EH (cell line): ENCODE measurements around the gene KLLN.
"Not testable (repeated sequence)": the region's sequence is repeated elsewhere in the genome, so short reads cannot be mapped to it uniquely, and the experiment has no call there.

Experiments
- DNase-seq: peaks from one replicate; pipeline ENCODE4 v3.0.0-alpha.2; 2015; ENCODE audit warnings: low read depth

The KLLN gene, protein sequence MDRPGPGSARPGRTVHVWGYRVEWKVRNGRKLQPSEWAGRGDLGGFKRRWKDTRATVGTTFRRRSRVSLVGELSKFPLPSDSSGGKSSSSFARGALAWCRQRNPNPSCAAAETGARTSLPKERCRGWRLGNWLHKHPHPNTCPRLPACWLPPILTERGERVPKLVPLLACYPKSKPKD

DNA sequence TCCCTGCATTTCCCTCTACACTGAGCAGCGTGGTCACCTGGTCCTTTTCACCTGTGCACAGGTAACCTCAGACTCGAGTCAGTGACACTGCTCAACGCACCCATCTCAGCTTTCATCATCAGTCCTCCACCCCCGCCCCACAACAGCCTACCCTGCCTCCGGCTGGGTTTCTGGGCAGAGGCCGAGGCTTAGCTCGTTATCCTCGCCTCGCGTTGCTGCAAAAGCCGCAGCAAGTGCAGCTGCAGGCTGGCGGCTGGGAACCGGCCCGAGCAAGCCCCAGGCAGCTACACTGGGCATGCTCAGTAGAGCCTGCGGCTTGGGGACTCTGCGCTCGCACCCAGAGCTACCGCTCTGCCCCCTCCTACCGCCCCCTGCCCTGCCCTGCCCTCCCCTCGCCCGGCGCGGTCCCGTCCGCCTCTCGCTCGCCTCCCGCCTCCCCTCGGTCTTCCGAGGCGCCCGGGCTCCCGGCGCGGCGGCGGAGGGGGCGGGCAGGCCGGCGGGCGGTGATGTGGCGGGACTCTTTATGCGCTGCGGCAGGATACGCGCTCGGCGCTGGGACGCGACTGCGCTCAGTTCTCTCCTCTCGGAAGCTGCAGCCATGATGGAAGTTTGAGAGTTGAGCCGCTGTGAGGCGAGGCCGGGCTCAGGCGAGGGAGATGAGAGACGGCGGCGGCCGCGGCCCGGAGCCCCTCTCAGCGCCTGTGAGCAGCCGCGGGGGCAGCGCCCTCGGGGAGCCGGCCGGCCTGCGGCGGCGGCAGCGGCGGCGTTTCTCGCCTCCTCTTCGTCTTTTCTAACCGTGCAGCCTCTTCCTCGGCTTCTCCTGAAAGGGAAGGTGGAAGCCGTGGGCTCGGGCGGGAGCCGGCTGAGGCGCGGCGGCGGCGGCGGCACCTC is at the start of gene KLLN, which contains the start of gene PTEN:
Gene KLLN (minus strand): TSS at position 481 of the 891 bp plus-strand sequence. CDS start 1,046 bp downstream, outside the sequence.
Gene PTEN (plus strand): TSS at position 573 of the 891 bp plus-strand sequence. CDS start 845 bp downstream, outside the sequence.
- peak; percentile 92 for DNase-seq

DNA sequence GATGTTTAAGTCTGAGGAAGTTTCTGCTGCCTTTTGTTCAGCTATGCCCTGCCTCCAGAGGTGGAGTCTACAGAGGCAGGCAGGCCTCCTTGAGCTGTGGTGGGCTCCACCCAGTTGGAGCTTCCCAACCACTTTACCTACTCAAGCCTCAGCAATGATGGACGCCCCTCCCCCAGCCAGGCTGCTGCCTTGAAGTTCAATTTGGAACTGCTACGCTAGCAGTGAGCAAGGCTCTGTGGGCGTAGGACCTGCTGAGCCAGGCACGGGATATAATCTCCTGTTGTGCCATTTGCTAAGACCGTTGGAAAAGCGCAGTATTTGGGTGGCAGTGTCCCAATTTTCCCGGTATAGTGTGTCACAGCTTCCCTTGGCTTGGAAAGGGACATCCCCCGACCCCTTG is 40.1 kb upstream of the KLLN start:
- not testable (repeated sequence) for DNase-seq

DNA sequence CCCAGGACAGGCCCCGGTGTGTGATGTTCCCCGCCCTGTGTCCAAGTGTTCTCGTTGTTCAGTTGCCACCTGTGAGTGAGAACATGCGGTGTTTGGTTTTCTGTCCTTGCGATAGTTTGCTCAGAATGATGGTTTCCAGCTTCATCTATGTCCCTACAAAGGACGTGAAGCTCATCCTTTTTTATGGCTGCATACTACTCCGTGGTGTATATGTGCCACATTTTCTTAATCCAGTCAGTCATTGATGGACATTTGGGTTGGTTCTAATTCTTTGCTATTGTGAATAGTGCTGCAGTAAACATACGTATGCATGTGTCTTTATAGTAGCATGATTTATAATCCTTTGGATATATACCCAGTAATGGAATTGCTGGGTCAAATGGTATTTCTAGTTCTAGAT is 34.6 kb upstream of the KLLN start:
- not testable (repeated sequence) for DNase-seq

DNA sequence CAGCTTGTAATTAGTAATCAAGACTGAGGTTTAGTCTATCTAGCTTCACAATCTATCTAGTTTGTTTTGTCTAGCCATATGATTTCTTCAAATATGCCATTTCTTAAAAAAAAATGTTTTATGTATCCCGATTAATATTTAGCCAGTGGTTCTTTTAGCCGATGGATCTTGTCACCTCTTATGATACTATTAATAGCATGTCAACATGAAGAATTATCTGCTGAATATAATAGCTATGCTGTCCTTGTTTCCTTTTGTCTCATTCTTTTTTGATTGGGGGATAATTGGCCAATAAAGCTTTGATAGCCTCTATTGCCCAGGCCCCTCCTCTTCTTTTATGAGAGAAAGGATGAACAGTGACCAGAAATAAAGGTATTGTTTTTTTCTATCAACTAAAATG is 32.9 kb upstream of the KLLN start:
- DNase-seq: no peak

DNA sequence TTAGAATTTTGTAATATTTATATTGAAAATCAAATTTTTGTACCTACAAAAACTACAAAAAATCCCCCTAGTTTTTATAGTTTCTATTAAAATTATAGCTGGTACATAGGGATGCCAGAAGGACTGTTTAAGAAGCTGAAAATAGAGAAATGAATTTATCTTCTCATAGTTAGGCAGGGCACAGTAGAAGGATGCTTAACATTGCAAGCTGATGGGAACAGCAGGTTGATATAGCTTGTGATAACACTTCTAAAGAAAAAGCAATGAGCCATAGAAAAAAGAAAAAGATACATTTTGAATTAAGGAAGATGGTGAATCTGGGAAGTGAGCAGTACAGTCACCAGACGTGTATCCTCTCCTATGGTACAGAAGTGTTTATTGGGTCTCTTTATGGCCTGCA is 32.1 kb upstream of the KLLN start:
- DNase-seq: no peak

DNA sequence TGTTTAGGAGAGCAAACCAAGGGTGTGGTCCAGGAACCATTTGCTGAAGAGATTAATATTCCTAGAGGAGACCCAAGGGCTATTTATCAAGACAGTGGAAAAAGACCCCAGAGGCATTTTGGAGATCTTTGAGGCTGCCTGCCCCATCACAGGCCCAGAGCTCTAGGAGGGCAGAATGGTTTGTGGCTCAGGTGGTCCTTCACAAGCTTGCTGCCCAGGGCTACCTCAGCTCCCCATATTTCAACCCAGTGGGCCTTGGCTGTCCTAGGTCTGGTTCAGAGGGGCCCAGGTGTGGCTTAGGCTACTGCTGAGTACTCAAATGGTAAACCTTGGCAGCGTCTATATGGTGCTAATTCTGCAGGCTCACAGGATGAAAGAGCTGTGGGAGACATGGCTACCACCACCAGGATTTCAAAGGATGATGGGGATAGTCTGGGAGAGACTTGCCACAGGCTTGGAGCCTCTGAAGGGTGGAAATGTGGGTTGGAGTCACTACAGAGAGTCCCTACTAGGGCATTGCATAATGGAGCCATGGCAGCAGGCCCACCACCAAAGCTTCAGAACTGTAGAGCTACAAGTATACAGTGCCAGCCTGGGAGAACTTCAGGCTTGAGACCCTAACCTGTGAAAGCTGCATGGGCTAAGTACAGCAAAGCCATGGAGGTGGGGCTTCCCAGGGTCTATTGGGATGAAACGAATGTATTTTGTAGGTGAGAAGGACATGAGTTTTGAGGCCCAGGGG is 24.4 kb upstream of the KLLN start:
- DNase-seq: no peak

DNA sequence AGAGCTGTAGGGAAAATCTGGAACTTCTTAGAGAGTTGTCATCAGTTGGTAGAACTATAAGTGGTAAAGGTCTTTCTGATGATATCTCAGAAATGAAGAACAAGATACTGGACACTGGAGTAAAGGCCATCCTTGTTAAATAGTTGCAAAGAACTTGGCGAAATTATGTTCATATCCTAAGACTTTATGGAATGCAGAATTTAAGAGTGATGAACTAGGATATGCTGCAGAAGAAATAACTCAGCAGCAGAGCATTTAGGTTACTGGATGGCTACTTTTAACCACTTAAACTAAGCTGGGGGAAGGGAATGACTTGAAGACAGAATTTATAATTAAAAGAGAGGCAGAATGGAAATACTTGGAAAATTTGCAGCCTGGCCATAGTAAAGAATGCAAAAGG is 23.8 kb upstream of the KLLN start:
- peak; percentile 56 for DNase-seq

DNA sequence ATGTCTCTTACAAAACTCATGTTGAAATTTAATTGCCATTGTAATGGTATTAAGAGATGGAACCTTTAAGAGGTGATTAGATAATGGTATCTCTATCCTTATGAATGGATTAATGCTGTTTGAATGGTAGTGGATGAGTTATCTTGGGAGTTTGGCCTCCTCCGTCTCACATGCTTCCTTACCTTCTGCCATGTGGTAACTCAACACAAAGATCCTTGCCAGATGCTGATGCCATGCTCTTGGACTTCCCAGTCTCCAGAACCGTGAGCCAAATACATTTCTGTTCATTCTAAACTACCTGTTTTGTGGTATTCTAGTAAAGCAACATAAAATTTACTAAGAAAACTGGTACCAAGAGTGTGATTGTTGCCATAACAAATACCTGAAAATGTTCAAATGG is 23.3 kb upstream of the KLLN start:
- no peak for DNase-seq

DNA sequence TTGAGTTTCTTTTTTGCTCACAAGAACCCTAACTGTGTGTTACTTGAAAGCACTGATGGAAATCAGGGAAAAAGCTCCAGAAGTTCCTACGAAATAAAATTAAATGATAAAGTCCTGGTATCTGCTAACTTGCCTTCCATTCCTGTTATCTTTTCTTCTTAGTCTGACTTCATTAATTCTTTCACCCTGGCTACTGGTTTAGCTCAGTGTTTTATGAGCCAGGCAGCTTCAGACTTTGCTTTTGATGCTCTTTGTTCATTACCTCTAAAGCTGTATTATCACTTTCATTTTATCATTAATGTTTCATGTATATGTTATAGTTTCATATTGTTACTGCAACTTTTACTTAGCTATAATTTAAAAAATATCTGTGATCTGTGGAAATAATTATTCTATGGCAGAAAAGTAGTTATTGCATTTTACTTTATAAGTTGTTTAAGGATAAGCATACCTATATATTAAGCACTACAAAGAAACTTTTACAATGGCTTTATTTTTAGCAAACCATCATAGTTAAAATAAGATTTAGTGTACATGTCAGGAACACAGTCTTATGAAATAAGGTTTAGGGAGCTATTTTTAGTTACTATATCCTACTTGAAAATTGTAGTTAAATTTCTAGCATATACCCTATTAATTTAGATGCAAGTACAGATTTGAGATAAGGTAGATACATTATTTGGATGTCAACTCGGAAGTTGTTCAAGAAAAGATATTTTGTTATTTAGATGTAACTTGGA is 19.4 kb upstream of the KLLN start:
- DNase-seq: no peak

DNA sequence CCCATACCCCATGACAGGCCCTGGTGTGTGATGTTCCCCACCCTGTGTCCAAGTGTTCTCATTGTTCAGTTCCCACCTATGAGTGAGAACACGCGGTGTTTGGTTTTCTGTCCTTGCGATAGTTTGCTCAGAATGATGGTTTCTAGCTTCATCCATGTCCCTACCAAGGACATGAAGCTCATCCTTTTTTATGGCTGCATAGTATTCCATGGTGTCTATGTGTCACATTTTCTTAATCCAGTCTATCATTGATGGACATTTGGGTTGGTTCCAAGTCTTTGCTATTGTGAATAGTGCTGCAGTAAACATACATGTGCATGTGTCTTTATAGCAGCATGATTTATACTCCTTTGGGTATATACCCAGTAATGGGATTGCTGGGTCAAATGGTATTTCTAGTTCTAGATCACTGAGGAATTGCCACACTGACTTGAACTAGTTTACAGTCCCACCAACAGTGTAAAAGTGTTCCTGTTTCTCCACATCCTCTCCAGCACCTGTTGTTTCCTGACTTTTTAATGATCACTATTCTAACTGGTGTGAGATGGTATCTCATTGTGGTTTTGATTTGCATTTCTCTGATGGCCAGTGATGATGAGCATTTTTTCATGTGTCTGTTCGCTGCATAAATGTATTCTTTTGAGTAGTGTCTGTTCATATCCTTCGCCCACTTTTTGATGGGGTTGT is 18.2 kb upstream of the KLLN start:
- not testable (repeated sequence) for DNase-seq

DNA sequence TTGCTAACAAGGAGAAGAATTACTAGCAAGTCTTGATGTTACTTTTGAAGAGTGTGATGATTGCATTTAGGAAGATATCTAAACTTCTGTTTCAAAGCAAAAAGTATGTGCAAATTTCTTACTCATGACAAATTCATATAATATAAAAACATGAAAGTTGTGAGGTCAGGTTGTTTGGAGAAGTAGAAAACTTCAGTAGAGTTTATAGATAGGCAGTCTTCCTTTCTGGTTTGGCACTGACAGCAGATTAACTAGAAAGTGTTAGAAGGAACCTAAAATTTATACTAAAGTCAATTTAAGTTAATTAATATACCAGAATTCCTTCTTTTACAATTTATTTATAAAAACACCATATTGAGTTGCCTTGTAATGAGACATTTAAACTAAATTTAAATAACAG is 17.0 kb upstream of the KLLN start:
- no peak for DNase-seq

DNA sequence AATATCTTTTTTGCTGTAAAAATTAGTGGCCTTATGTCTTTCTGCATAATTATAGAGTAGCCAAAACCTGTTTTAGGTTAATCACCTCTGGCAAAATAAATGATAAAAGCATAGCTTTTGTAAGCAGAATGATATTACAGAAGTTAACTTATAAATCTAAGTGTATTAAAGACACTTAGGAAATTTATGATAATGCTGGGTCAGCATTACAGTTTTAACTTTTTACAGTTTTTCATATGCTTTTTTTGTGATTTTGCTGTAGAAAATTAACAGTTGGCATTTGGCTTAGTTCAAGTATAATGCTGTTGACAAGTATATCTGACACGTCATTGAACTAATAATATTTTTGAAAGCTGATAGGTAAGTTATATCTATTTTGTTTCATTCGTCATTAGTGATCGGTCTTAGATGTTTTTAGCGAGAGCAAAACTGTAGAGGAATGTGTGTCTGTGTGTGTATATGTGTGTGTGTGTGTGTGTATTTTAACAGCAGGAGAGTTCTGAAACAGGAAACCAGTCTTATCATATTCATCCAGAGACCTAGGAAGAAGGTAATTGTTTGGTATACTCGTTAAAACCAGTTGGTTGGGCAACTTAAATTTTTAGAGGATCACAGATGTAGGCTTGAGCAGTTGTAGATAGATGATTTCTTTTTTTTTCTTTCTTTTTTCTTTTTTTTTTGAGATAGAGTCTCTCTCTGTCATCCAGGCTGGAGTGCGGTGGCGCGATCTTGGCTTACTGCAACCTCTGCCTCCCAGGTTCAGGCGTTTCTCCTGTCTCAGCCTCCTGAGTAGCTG is 15.5 kb upstream of the KLLN start:
- DNase-seq: no peak

DNA sequence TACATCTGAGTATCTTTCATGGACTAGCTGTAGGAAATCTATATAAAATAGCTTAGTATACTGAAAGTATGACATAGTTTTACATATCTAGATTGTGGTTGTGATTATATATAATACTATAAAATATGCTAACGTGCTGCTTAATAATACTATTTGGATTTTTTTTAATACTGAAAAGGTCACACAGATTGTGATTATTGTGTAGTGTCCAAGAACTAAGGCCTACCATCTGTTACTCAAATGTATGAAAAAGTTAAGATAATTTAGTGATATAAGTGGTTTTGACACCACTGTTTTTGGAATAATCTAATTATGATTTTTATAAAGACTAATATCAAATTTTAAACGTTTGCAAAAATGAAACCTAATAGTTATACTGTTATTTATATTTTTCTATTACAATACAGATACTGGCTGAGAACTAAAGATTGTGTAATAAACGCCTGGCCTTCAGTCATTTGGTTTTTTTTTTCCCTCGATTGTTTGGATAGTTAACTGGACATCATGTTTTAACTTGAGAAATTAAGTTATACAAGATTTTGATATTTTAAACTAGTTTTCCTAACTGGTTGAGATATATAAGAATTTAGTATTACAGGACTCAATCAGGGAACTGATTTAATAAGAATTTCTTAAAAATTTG is 12.7 kb upstream of the KLLN start:
- no peak for DNase-seq

DNA sequence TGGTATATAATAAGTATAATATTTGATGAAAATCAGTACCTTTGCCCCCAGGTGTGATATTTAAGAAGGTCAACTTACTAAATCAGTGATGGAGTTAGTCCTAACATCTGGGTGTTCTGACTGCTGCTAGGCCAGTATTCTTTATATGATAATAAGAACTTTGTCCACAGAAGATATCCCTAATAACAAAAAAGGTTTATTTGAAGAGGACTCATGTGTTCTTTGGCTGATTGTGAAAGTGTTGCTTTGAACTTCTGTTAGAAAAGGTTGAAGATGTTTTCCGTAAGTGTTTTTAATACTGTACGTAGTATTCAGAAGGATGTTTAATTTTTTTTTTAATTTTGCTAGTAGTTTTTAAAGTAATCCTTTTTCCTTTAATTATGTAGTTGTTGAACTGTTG is 10.3 kb upstream of the KLLN start:
- no peak for DNase-seq

DNA sequence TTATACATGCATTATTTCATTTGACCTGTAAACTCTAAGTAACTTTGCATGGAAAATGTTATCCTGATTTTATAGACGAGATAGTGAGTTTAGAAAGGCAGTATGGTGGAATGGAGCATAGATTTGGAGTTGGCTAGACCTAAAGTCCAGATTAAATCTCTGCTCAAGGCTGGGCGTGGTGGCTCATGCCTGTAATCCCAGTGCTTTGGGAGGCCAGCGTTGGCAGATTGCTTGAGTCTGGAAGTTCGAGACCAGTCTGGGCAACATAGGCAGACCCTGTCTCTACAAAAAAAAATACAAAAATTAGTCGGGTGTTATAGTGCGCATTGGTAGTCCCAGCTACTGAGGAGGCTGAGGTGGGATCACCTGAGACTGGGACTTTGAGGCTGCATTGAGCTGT is 9.5 kb upstream of the KLLN start:
- no peak for DNase-seq

DNA sequence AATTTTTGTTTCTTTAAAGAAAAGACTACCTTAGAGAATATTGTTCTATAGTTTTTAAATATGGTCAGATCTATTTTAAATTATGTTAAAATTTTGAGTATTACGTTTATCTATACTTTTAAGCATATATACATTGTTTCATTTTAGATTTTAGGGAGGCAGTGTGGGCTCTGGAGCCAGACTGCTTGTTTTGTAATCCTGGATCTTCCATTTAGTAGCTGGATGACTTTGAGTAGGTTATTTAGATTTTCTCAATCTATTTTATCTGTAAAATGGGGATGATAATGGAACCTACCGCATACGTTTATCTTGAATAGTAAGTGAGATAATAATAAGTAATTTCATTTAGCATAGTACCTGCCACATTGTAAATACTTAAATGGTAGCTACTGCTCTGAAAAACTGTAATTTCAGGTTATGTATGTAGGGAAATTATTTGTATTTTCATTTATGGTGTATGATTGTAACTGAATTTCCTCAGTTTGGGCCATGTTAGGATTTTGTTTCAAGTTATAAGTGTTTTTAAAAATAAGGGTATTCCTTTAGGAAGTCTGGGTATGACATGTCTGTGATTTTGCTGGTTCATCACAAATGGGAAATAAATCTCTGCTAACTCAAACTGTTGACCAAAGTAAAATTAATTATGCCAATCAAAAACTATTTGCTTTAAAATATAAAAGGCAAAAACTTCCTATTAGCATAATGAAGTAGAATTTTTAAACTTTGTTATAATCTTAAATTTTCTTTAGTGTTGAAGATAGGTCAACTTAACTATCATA is 6.6 kb upstream of the KLLN start:
- no peak for DNase-seq

DNA sequence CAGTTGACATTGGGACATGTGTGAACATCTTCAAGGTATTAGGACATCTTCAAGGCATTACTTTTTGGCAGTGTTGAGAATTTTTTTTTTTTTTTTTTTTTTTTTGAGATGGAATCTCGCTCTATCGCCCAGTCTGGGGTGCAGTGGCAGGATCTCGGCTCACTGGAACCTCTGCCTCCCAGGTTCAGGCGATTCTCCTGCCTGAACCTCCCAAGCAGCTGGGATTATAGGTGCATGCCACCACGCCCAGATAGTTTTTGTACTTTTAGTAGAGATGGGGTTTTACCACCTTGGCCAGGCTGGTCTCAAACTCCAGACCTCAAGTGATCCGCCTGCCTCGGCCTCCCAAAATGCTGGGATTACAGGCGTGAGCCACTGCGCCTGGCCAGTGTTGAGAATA is 5.8 kb upstream of the KLLN start:
- DNase-seq: not testable (repeated sequence)

DNA sequence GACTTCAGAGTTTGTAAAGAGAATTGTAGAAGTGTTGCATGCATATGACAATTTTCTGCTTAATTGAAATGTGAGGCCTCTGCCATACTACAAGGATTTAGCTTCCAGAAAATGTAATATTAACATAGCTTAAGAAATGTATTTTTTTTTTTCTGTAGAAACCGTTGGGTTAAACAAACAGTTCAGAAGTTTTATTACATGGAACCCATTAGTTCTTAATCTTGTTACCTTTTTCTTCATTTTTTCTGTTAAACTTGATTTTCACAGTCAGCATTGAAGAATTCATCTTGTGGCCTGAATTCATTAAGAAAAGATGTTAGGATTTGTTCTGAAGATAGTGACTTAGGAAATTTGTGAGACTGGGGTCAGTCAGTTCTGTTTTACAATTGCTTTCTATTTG is 4.9 kb upstream of the KLLN start:
- peak; percentile 30 for DNase-seq

DNA sequence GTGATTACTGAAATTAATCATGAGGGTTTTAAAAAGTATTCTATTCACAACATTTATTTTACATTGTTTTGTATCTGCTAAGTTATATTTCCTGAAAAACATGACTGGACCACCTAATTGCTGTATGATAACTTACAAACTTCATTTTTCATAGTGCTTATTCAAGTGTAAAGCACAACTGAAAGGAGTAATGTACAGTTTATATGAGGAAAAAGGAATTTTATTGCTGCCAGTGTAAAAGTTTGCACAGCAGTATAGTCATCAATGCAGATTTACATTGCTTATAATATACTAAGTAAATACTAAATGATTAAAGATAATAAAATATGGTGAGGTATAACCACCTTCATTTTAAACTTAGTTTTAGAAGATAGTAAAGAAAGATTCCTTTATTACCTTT is 4.1 kb upstream of the KLLN start:
- no peak for DNase-seq
